SKM-1 (cell line): ENCODE results near the gene CDH23.
A peak's percentile ranks its signal among the peaks of the same experiment; 100 is the strongest.

ENCODE experiments used
- DNase-seq: peaks from one replicate; lab custom pipeline; 2025; ENCODE audit not compliant: unreplicated experiment; lab: John Stamatoyannopoulos, UW

CDH23 gene

DNA sequence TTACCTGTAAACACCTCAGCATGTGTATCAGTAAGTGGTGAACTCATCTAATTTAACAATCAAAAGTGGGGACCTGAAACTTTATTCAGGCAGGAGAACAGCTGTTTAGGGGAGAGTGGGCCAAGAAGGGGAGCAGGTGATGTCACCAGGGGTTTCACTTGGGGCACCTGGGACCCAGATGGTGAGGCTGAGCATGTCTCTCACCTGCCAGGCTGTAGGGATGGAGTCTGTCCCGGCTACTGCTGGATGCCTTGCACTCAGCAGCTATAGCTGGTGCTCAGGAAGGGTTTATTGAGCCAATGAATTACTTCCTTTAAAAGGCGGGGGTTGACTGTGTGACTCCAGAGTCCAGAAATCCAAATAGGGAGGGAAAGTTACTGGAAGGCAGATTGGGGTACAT lies 23.0 kb downstream of the CDH23 start:
- no peak for DNase-seq

DNA sequence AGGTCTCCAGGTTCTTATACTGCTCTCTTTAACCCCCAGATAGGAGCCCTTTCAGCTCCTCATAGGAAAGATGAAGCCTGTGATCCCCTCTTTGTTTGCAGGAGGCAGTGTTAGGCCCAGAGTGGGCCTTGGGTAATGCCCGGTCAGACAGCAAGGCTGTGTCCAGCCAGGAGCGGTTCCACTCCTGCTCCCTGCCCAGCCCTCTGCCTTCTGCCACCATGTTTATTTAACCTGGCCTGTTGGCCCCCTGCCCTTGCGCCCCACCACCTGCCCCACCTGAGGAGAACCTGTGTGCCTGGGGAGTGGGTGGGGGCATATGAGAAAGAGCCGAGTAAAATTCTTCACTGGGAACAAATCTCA lies 24.3 kb downstream of the CDH23 start:
- no peak for DNase-seq

GRCh38 chr10:71423250-71423649 lies 26.5 kb downstream of the CDH23 start:
- DNase-seq = no peak

DNA sequence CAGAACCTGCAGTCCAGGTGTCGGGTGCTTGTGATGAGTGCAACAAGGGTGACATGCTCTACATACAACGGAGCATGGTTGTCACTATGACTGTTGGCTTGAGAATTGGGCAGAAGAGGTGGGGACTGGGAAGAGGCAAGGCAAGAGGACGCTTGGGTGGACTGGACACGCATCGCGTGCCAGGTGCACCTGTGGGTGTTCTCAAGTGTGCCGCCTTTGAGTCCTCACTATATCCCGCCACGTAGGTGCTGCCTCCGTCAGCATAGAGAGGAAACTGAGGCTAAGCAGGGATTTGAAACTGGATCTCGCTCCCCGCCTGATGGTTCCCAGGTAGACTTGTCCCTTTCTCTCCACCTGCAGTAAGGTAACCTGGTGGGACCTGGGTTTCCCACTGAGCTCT lies 27.2 kb downstream of the CDH23 start:
- DNase-seq = no peak

DNA sequence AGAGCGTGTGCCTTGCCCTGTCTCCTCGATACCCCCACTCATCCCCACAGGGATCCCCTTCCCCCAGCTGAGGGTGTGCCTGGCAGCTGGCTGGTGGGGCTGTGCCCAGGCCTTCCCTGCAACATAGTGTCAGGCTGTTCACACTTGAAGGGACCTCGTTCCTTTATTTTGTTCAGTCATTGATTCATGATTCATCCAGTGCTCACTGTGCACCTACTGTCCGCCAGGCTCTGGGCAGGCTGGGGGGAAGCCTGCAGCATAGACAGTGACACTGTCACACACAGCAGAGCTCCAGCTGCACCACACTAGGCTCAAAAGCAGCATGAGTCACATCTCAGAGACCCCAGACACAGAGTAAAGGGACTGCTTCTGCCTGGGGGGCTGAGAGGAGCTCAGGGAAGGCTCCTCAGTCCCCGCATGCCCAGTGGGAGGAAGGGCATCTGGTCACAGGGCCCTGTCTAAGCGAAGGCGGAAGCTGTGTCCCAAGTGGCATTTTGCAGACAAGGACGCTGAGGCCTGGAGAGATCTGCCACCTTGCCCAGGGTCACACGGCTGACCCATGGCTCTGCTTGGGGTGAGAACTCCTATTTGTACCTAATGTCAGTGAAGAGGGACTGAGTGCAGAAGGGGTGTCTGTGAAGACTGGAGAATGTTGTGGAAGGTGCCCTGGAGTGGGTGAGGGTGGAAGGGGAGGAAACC lies 27.9 kb downstream of the CDH23 start:
- no peak for DNase-seq

- no peak for DNase-seq
These were observed 29.4 kb downstream of the CDH23 start for GRCh38 chr10:71426058-71426605.

- no peak for DNase-seq
These were observed 30.5 kb downstream of the CDH23 start for GRCh38 chr10:71427246-71427645.

DNA sequence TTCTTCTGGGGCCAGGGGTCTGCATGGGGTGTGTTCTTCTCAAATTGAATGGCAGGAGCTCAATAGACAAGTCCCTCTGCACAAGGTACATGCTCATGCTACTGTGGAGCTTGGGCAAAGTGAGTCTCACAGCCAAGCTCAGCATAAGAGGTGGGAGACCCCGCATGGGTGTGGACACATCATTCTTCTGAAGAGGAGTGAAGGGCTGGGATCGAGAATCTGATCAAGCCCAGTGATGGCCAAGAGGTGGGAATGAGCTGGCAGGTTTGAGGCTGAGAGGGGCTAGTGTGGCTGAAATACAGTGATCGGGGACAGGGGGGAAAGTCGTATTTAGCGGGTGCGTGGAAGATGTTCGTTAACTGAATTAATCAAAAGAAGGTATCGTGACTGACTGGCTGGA lies 32.6 kb downstream of the CDH23 start:
- no peak for DNase-seq

DNA sequence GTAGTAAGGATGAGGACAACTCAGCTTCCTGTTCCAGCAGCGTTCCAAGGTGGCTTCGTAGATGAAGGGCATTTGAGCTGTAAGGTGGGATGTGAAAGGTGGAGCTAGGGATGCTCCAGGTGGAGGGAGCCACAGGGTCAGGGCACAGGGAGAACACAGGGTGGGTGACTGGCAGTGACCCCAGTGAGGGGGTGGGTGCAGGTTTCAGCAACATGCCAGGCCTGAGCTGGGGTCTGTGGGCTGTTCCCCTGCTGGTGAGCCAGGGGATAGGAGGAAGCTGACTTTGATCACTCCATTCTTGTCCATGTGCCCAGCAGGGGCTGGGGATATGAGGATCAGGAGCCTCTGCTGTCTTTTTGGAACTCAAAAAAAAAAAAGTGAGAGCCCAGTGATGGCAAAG lies 33.2 kb downstream of the CDH23 start:
- no peak for DNase-seq

DNA sequence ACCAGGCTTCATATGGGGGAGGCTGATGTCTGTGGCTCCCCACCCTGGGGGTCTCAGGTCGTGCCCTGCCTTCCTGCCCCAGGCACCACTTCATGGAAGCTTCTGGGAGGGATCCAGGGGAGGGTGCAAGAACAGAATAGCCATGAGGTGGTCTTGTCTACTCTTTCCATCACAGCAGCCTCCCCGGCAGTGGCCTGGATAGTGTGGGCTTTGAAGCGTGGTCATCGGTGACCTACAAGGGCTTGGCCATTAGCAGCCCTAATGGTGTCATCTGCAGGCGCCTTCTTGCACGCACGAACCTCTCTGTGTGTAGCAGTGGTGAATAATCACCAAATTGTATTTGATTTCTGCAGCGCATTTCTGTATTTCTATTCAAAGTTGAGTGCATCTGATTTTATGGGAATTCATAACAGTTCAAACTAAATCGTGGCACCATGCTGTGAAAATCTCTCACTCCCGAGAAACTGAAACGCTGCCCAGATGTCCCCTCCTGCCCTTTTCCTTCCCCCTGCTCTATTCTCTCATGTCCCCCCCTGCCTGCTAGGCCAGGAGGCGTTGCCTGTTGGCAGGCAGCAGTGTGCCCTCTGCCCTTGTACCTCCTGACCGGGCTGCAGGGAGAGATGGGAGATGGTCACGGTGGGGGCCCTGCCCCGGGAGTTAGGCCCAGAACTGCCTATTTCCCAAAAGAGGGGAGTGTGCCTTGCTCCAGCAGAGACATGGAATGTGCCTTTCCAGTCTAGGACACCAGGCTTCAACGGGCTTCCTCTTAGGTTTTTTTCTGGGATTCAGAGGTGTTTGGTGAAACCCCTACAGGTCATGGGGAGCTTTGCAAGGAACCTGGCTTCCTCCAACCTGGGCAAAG lies 34.8 kb downstream of the CDH23 start:
- DNase-seq = no peak

DNA sequence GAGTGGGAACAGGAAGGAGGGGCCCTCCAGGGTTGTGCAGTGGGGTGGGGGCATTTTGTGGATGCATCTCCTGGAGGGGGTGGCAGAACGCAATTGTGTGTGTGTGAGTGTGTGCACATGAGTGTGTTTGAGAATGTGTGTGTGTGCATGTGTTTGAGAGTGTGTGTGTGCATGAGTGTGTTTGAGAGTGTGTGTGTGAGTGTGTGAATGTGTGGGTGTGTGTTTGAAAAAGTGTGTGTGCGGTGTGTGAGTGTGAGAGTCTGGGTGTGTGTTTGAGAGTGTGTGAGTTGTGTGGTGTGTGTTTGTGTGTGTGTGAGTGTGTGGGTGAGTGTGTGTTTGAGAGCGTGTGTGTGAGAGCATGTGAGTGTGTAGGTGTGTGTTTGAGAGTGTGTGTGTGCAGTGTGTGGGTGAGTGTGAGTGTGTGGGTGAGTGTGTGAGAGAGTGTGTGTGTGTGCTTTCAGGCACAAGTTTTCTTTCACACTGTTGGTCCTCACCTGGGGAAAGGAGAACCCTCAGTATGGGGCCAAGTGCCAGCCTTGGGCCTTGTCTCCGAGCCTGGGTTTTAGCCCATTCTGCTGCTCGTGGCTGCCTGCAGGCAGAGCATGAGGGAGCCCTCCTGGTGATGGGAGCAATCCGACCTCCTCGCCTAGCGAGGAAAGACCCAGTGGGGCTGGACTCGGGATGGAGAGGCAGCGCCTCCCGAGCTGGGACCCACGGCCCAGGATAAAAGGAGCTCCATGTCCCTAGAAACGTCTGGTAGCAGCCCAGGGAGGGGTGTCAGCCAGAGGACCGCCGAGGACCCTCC lies 35.6 kb downstream of the CDH23 start:
- DNase-seq = no peak

GRCh38 chr10:71432956-71433767 lies 36.4 kb downstream of the CDH23 start:
- no peak for DNase-seq

- no peak for DNase-seq
These were observed 37.3 kb downstream of the CDH23 start for GRCh38 chr10:71433768-71434744.

GRCh38 chr10:71434760-71435394 lies 38.2 kb downstream of the CDH23 start:
- no peak for DNase-seq

DNA sequence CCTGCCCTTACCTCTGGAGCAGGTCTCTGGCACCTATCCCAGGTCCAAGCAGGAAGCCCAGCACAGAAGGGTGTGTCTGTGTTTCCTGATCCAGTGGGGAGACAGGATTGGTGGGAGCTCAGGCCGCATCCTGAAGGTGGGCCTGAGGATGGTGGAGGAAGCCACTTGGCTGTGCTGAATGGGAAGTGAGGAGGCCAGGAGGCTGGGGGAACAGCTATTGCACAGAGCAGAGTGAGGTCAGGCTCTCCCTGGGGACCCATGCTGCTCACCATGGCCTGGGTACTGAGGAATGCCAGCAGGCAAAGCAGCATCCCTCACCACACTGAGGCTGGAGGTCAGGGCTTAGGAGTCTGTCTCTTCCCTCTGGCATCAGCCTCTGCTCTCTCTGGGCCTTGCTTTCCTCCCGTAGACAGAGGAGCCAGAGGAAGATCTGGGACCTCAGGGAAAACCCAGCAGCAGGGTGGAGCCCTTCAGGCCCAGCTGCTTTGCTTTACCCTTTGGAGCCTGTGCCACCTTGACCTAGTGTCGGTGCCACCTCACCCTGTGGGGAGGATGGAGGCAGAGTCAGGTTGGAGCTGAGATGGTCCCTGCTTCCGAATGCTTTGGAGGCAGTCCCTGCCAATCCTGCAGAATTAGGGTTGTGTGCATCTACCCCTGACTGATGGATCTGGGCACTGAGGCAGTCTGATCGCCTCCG lies 39.0 kb downstream of the CDH23 start:
- DNase-seq = peak; percentile 11

DNA sequence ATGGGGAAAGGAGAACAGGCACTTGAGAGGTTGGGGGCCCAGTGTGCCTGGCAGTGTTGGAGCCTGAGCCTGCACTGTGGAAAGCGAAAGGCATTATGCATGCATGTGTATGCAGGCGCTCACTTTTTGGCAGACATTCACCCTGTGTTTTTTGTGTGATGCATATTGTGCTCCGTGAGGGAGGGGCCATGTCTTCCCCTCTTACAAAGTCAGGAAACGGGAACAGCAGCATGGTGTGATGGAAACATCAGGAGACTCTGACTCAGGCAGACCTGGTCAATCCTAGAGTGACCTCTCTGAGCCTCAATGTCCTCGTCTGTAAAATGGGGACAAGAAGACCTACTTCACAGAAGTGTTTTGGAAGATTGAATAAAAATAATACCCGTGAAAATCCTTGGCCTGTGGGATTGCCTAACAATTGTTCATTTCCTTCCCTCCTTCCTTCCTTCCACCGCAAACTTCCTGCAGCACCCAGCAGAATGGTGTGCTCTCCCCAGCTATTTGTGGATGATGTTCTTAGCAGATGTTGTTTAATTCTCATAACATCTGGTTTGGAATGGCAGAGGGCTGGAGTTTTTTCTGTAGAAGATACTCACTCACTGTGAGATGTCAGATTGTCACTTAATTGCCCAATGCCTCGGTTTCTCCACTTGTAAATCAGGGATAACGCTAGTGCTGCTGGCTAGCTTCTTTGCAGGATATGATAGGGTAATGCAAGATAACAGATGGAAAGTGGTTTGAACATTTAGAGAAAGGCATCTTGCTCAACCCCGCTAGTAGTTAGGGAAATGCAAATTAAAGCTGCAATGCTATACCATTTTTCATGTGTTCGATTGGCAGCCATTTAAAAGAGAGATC lies 39.8 kb downstream of the CDH23 start:
- no peak for DNase-seq

- no peak for DNase-seq
These were observed 40.9 kb downstream of the CDH23 start for GRCh38 chr10:71437537-71438092.
